CD4-positive, alpha-beta T cell (primary cell): ENCODE data around the gene CLCNKA. TPM values are rescaled to one million over a fixed set of nuclear protein-coding genes. Genes with fewer than 3 reads are reported as not detected.

Experiments used
- ATAC-seq: fragments of 200-7000 bp; cut with Tn5 transposase; one replicate; pipeline ENCODE4 v1.10.0; 2022; ENCODE audit warnings: mild to moderate bottlenecking; ENCODE audit not compliant: poor library complexity
- CTCF ChIA-PET: fragments of 350-600 bp; sonication (Branson Sonifier 250); formaldehyde crosslinking; loops from one replicate; lab custom pipeline; 2021; ENCODE audit warnings: antibody characterized with exemption, inconsistent platforms; lab: Charles Lee
- POLR2A ChIA-PET: fragments of 350-600 bp; sonication (Branson Sonifier 250); formaldehyde crosslinking; loops from one replicate; lab custom pipeline; 2021; ENCODE audit warnings: antibody characterized with exemption, inconsistent platforms; lab: Charles Lee
- DNase-seq, 14 experiments: peaks; one replicate each; pipeline ENCODE4 v3.0.0-alpha.2; 2013 to 2020; ENCODE audit warnings: mixed read lengths in 2 of 14
- H3K27ac ChIP-seq, 2 donors: one replicate each; pipeline versions ENCODE4 v1.5.1 to v1.7.0; 2013; ENCODE audit warnings: low read length in 2 of 2, low read depth in 1 of 2, mild to moderate bottlenecking in 1 of 2
- H3K27me3 ChIP-seq, 2 experiments: 1 replicate in 1 of 2; 2 replicates in 1 of 2; pipeline versions ENCODE4 v1.6.1 to v1.7.0; 2013; ENCODE audit warnings: low read length in 2 of 2, control low read depth in 1 of 2, mild to moderate bottlenecking in 1 of 2, moderate library complexity in 1 of 2; ENCODE audit not compliant: insufficient read depth in 2 of 2, control insufficient read depth in 1 of 2
- H3K36me3 ChIP-seq: one replicate; pipeline ENCODE4 v1.6.1; 2013; ENCODE audit warnings: low read length, control low read depth; ENCODE audit not compliant: insufficient read depth
- H3K4me1 ChIP-seq: one replicate; pipeline ENCODE4 v1.6.1; 2013; ENCODE audit warnings: low read length, control low read depth; ENCODE audit not compliant: insufficient read depth
- H3K4me3 ChIP-seq: one replicate; pipeline ENCODE4 v1.5.1; 2013; ENCODE audit warnings: mild to moderate bottlenecking, low read length, moderate library complexity
- H3K9me3 ChIP-seq, 2 experiments: 1 replicate in 1 of 2; 2 replicates in 1 of 2; pipeline versions ENCODE4 v1.6.1 to v1.7.0; 2013; ENCODE audit warnings: low read length in 2 of 2, mild to moderate bottlenecking in 2 of 2, control low read depth in 1 of 2, moderate library complexity in 1 of 2; ENCODE audit not compliant: control insufficient read depth in 1 of 2, insufficient read depth in 1 of 2
- H3K27ac Mint-ChIP-seq: one replicate; pipeline ENCODE4 v1.8.0; 2020; ENCODE audit warnings: mixed read lengths
- H3K27me3 Mint-ChIP-seq: one replicate; pipeline ENCODE4 v1.8.0; 2021; ENCODE audit warnings: mixed read lengths
- H3K36me3 Mint-ChIP-seq: one replicate; pipeline ENCODE4 v1.8.0; 2021; ENCODE audit warnings: low read depth, mixed read lengths
- H3K4me1 Mint-ChIP-seq: one replicate; pipeline ENCODE4 v1.8.0; 2021; ENCODE audit warnings: low read depth, mixed read lengths
- H3K4me3 Mint-ChIP-seq: one replicate; pipeline ENCODE4 v1.8.0; 2020; ENCODE audit warnings: mild to moderate bottlenecking, mixed read lengths
- H3K9me3 Mint-ChIP-seq: one replicate; pipeline ENCODE4 v1.8.0; 2020; ENCODE audit warnings: mixed read lengths
- intact Hi-C, 2 experiments: fragments of 100-400 bp; cut with DNase I in 1 of 2; cut with micrococcal nuclease in 1 of 2; formaldehyde crosslinking; loops; one replicate each; pipeline versions ENCODE4 v1.15.1 to v1.9.0; 2023 to 2025; cut with DNase I, micrococcal nuclease
- total RNA-seq, 174 experiments: library from RNA in 2 of 174; stranded (reverse) in 2 of 174; gene quantifications; one replicate each; pipeline ENCODE4 v1.2.3 and lab custom pipeline; 2021 to 2026
- TF ChIP-seq, protein P1 (sequence below): fragments of 200-600 bp; IDR thresholded peaks from one replicate; pipeline ENCODE4 v1.8.0; 2022; ENCODE audit warnings: antibody characterized with exemption, mild to moderate bottlenecking

Gene CLCNKA
- total RNA-seq, 2 experiments from 2014 or later = not detected

DNA sequence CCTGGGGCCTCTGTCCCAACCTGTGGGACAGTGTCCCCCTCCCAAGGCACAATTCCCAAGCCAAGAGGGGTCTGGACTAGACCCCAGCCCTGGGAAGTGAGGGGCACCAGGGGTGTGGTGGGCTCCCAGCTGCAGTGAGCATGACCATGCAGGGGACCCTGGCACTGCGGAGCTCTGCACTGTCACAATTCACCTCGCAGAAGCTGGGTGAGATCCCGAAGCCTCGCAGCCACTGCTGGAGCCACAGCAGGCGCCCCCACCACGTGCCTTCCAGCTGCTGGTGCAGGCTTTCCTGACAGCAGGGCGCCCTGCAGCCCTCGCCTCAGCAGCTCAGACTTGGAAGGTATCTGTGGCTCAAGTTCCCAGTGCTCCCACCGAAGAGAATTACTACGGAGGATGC lies 27.8 kb upstream of the CLCNKA start:
- DNase-seq = no peak
- POLR2A ChIA-PET = no interaction called here
- intact Hi-C loops = loop anchor here (2.0 to 10.0 kb wide), 3 partner anchors 177 to 201 kb away; no protein-coding TSS in a partner anchor

DNA sequence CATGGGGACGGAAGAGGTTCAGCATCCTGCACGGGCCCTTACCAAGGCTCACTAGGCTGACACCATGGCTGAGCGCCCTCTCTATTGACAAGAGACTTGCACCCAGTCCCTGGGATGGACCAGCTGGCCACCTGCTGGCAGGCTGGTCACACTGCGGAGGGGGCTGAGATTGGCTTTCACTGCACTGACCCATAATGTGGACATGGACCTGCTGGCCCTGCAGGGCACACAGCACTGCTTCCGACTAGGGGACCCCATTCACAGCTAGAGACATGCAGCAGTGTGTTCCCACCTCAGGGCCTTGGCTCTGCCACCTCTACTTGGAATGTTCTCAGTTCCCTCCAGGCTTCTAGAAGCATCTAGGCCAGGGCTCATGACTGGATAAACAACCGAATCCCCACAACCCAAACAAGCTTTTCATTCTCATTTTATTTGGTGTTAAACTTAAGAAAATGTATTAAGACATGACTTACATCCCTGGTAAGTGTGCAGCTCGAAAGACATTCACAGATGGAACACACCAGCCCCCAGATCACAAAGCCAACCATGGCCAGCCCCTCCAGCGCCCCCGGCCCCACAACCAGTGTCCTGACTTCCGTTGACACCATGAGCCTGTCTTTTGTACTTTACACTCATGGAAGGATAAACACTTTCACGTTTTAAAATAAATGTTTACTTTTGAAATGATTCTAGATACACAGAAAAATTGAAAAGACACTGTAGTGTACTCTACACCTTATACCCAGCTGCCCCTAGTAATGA lies 27.1 kb upstream of the CLCNKA start:
- no peak overlapping the region for H3K27ac ChIP-seq

More for the DNA sequence above, 27.8 kb upstream of the CLCNKA start:
- H3K27me3 Mint-ChIP-seq = no peaks in the 10 kb centered on the region
- H3K9me3 Mint-ChIP-seq = no peaks in the 10 kb centered on the region
- Histone ChIP-seq H3K27me3 (no peaks in the 10 kb centered on the region), H3K9me3 (no peaks in the 10 kb centered on the region), H3K4me3 (no peak overlapping the region), H3K4me1 (no peaks in the 10 kb centered on the region), H3K27ac (no peak overlapping the region), H3K36me3 (no peaks in the 10 kb centered on the region)
- H3K36me3 Mint-ChIP-seq = no peaks in the 10 kb centered on the region
- H3K4me1 Mint-ChIP-seq = no peaks in the 10 kb centered on the region
- no peak for ATAC-seq
- H3K27ac Mint-ChIP-seq = no peak overlapping the region
- no peak overlapping the region for H3K4me3 Mint-ChIP-seq
- CTCF ChIA-PET = interaction anchor here (0.6 to 1.4 kb wide), 5 partner anchors 14 to 202 kb away, joined by 3 to 6 read pairs (median 4); partner anchors contain the start of gene ZBTB17
- TF ChIP-seq, protein P1, sequence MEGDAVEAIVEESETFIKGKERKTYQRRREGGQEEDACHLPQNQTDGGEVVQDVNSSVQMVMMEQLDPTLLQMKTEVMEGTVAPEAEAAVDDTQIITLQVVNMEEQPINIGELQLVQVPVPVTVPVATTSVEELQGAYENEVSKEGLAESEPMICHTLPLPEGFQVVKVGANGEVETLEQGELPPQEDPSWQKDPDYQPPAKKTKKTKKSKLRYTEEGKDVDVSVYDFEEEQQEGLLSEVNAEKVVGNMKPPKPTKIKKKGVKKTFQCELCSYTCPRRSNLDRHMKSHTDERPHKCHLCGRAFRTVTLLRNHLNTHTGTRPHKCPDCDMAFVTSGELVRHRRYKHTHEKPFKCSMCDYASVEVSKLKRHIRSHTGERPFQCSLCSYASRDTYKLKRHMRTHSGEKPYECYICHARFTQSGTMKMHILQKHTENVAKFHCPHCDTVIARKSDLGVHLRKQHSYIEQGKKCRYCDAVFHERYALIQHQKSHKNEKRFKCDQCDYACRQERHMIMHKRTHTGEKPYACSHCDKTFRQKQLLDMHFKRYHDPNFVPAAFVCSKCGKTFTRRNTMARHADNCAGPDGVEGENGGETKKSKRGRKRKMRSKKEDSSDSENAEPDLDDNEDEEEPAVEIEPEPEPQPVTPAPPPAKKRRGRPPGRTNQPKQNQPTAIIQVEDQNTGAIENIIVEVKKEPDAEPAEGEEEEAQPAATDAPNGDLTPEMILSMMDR = no peak

GRCh38 chr1:15997076-15997585 lies 24.7 kb upstream of the CLCNKA start:
- ChIA-PET CTCF (no interaction called here), POLR2A (no interaction called here)
- intact Hi-C loops = loop anchor here in 1 of 2 experiments (10.0 kb wide), 1 partner anchor 202 kb away; no protein-coding TSS in a partner anchor
- no peak overlapping the region for H3K27ac Mint-ChIP-seq
- Histone ChIP-seq H3K4me3 (no peak overlapping the region), H3K27me3 (no peaks in the 10 kb centered on the region), H3K4me1 (no peaks in the 10 kb centered on the region), H3K27ac (no peak overlapping the region), H3K9me3 (no peaks in the 10 kb centered on the region), H3K36me3 (no peaks in the 10 kb centered on the region)
- no peak overlapping the region for H3K4me3 Mint-ChIP-seq
- TF ChIP-seq, protein P1 = no peak
- no peaks in the 10 kb centered on the region for H3K27me3 Mint-ChIP-seq
- DNase-seq = no peak
- no peak for ATAC-seq
- H3K4me1 Mint-ChIP-seq = no peaks in the 10 kb centered on the region
- H3K36me3 Mint-ChIP-seq = no peaks in the 10 kb centered on the region
- no peaks in the 10 kb centered on the region for H3K9me3 Mint-ChIP-seq

More for the DNA sequence above, 27.1 kb upstream of the CLCNKA start:
- no peak overlapping the region for H3K27ac Mint-ChIP-seq
- ATAC-seq (peak; percentile 44), DNase-seq (peak in 10 of 14 experiments; percentile 10 to 67 (median 24))
- H3K4me3 Mint-ChIP-seq = no peak overlapping the region
- ChIA-PET POLR2A (interaction anchor here (0.7 kb wide), 1 partner anchor 11 kb away, joined by 3 read pairs; no protein-coding TSS in a partner anchor), CTCF (interaction anchor here (0.6 to 1.4 kb wide), 5 partner anchors 15 to 203 kb away, joined by 3 to 6 read pairs (median 4); partner anchors contain the start of gene ZBTB17)
- Histone ChIP-seq H3K4me1 (no peaks in the 10 kb centered on the region), H3K4me3 (no peak overlapping the region), H3K36me3 (no peaks in the 10 kb centered on the region), H3K27me3 (no peaks in the 10 kb centered on the region), H3K9me3 (no peaks in the 10 kb centered on the region)
- TF ChIP-seq, protein P1 = peak; percentile 43
- no peaks in the 10 kb centered on the region for H3K36me3 Mint-ChIP-seq
- intact Hi-C loops = loop anchor here (2.0 to 10.0 kb wide), 3 partner anchors 178 to 202 kb away; no protein-coding TSS in a partner anchor
- H3K4me1 Mint-ChIP-seq = no peaks in the 10 kb centered on the region
- H3K27me3 Mint-ChIP-seq = no peaks in the 10 kb centered on the region
- no peaks in the 10 kb centered on the region for H3K9me3 Mint-ChIP-seq
